HFFc6 (cell line): ENCODE measurements around the gene GHRH. TPM values are rescaled to one million over a fixed set of nuclear protein-coding genes. Genes with fewer than 3 reads are reported as not detected.

Experiments
- DNase-seq: peaks from one replicate; pipeline ENCODE4 v3.0.0-alpha.2; 2018
- H3K27ac Mint-ChIP-seq: 2 replicates; pipeline ENCODE4 v1.8.0; 2020; ENCODE audit warnings: mild to moderate bottlenecking, mixed read lengths
- H3K27me3 Mint-ChIP-seq: 2 replicates; pipeline ENCODE4 v1.8.0; 2021; ENCODE audit warnings: mild to moderate bottlenecking, moderate library complexity, mixed read lengths; ENCODE audit not compliant: insufficient read depth
- H3K36me3 Mint-ChIP-seq: 2 replicates; pipeline ENCODE4 v1.8.0; 2021; ENCODE audit warnings: low read depth, mixed read lengths
- H3K4me1 Mint-ChIP-seq: 2 replicates; pipeline ENCODE4 v1.8.0; 2020; ENCODE audit warnings: low read depth, mixed read lengths
- H3K4me3 Mint-ChIP-seq: 2 replicates; pipeline ENCODE4 v1.8.0; 2020; ENCODE audit warnings: mild to moderate bottlenecking, moderate library complexity, mixed read lengths
- H3K9me3 Mint-ChIP-seq: 2 replicates; pipeline ENCODE4 v1.8.0; 2020; ENCODE audit warnings: mild to moderate bottlenecking, mixed read lengths
- total RNA-seq, 6 experiments: library from RNA; stranded (reverse); fragmentation: NEBNext Ultra II Directional; extraction: Animal tissue kit (Norgen Biotek cat#: 25700); gene quantifications; 2 replicates in 1 of 6; 3 replicates in 5 of 6; pipeline ENCODE4 v1.2.3, GENCODE V29; 2021
- TF ChIP-seq, protein P1 (sequence below): fragments of 200-600 bp; sonication (generic); IDR thresholded peaks from 2 replicates; pipeline ENCODE4 v1.5.0; 2021; ENCODE audit warnings: antibody characterized with exemption, mild to moderate bottlenecking

Gene GHRH
- total RNA-seq, 6 experiments from 2014 or later = not detected

DNA sequence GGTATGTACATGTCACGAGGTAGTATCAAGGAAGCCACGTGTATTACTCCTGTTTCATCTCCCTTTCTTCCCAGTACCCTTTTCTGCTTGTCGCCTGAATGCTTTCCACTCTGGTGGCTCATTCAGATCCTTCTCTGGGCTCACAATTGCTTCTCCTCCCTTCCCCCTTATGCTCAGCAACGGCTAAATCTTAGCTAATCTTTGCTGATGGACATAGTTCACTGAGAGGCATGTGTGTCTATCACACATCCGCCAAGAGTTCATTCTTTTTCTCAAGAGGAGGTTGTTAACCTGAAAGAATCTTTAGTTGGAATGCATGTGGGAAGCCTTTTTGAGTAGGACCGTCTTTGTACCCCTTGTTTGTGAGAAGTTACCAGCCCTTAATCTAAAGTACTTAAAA, 56.5 kb downstream of the GHRH start:
- H3K4me3 Mint-ChIP-seq = no peak overlapping the region
- H3K27ac Mint-ChIP-seq = peak overlapping the region; percentile 28; the same call in 1 of the 2 replicates
- H3K9me3 Mint-ChIP-seq = no peaks in the 10 kb centered on the region
- no peaks in the 10 kb centered on the region for H3K27me3 Mint-ChIP-seq
- peaks cover 33% of the 10 kb centered on the region for H3K4me1 Mint-ChIP-seq
- no peak for DNase-seq
- TF ChIP-seq, protein P1, sequence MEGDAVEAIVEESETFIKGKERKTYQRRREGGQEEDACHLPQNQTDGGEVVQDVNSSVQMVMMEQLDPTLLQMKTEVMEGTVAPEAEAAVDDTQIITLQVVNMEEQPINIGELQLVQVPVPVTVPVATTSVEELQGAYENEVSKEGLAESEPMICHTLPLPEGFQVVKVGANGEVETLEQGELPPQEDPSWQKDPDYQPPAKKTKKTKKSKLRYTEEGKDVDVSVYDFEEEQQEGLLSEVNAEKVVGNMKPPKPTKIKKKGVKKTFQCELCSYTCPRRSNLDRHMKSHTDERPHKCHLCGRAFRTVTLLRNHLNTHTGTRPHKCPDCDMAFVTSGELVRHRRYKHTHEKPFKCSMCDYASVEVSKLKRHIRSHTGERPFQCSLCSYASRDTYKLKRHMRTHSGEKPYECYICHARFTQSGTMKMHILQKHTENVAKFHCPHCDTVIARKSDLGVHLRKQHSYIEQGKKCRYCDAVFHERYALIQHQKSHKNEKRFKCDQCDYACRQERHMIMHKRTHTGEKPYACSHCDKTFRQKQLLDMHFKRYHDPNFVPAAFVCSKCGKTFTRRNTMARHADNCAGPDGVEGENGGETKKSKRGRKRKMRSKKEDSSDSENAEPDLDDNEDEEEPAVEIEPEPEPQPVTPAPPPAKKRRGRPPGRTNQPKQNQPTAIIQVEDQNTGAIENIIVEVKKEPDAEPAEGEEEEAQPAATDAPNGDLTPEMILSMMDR = no peak
- H3K36me3 Mint-ChIP-seq = peaks cover 27% of the 10 kb centered on the region; the same call in 1 of the 2 replicates

DNA sequence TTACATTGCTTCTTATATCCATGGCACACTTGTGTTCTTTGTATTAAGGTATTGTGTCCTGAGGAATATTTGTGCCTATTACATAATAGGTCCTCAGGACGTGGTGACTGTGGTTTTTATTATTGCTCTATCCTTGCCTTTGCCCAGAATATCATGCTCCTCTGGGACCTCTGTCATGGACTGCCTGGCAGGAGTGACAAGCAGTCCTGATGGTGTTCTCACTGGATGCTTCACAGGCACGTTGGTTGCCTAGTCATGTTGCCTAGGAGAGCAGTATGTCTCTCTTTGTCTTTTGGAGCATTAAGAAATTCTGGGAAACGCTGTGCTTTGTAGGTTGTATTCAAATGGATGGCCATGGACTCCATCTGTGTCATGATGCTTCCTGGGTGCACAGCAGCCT, 57.6 kb downstream of the GHRH start:
- TF ChIP-seq, protein P1 = no peak
- H3K4me1 Mint-ChIP-seq = peaks cover 33% of the 10 kb centered on the region
- no peak overlapping the region for H3K4me3 Mint-ChIP-seq
- no peak overlapping the region for H3K27ac Mint-ChIP-seq
- no peak for DNase-seq
- no peaks in the 10 kb centered on the region; the same call in 1 of the 2 replicates for H3K27me3 Mint-ChIP-seq
- H3K36me3 Mint-ChIP-seq = peaks cover 27% of the 10 kb centered on the region; the same call in 1 of the 2 replicates
- no peaks in the 10 kb centered on the region for H3K9me3 Mint-ChIP-seq

DNA sequence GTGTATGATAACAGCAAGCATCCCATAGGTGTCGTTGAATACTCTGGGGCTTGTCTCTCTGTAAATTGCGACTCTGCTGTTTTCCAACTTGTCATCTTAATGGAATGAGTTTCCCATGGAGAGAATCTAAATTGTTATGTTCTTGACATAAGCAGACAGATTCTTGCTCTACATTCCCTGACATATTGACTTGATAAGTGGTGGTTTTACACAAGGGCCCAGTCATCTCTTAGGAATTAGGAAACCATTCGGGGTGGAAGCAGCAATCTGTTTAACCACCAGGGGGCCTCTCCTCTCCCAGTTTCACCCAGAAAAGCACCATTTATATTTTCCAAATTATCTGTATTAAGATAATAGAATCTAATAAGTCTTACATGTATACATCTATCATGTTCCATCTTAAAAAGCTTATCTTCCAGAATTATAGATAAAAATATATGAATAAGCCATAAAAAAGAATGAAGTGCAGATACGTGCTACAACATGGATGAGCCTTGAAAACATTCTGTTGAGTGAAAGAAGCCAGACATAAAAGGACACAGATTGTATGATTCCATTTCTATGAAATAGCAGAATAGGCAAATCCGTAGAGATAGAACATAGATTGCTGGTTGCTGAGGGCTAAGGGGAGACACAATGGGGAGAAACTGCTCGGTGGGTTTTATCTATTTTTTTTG, 59.2 kb downstream of the GHRH start:
- peak; percentile 96 for DNase-seq
- TF ChIP-seq, protein P1 = peak; percentile 95
- Mint-ChIP-seq H3K4me1 (peaks cover 33% of the 10 kb centered on the region), H3K36me3 (peaks cover 23% of the 10 kb centered on the region; the same call in 1 of the 2 replicates), H3K27me3 (no peaks in the 10 kb centered on the region; the same call in 1 of the 2 replicates), H3K27ac (peak overlapping the region; percentile 93), H3K4me3 (peak overlapping the region; percentile 84), H3K9me3 (no peaks in the 10 kb centered on the region)

DNA sequence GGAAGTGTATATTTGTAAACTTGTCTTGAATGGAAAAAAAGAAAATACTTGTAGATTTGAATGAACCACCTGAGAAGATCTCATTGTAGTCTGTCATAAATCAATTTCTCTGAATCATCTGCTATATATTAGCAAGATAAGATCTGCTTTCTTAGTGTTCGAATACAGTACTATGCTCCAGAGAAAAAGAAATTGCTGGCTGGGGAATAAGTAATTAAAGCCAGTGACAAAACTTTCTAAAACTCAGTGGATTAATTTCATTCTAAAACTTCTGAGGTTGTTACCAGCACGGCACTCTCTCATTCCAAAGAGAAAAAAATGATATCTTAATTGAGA, 59.8 kb downstream of the GHRH start:
- TF ChIP-seq, protein P1 = no peak
- Mint-ChIP-seq H3K27me3 (no peaks in the 10 kb centered on the region; the same call in 1 of the 2 replicates), H3K9me3 (no peaks in the 10 kb centered on the region), H3K4me3 (peak overlapping the region; percentile 84), H3K27ac (peak overlapping the region; percentile 93), H3K4me1 (peaks cover 33% of the 10 kb centered on the region), H3K36me3 (peaks cover 23% of the 10 kb centered on the region; the same call in 1 of the 2 replicates)
- DNase-seq = peak; percentile 13

Other genes starting within 250 kb of the GHRH start
- gene RBL1, start 165.8 kb downstream of the GHRH start, total RNA-seq = 10 to 100 TPM in 5 of 6 experiments, 1 to 10 TPM in 1; 6.6 to 13.3 (median 12.9) TPM
- 100 to 1,000 TPM; 261 to 304 (median 270) TPM for gene RPN2, start 82.5 kb downstream of the GHRH start, total RNA-seq
- 1 to 10 TPM; 1.3 to 1.9 (median 1.6) TPM for gene MROH8, start 82.3 kb downstream of the GHRH start, total RNA-seq
- gene MANBAL, start 27.8 kb upstream of the GHRH start, total RNA-seq = 10 to 100 TPM; 56.5 to 74.0 (median 67.5) TPM
- 10 to 100 TPM; 22.0 to 35.6 (median 24.6) TPM for gene SRC, start 84.3 kb upstream of the GHRH start, total RNA-seq